Dermis microvascular lymphatic vessel endothelial cell (primary cell): Measurements from ENCODE around the gene MEGF11. TPM values are rescaled to one million over a fixed set of nuclear protein-coding genes. Genes with fewer than 3 reads are reported as not detected.
A peak's percentile ranks its signal among the peaks of the same experiment; 100 is the strongest.

Experiments
- DNase-seq, 2 donors: peaks; one replicate each; pipeline versions ENCODE4 v3.0.0 to v3.0.0-alpha.2; 2010; ENCODE audit warnings: low read depth in 2 of 2
- total RNA-seq: library from RNA; depleted of rRNA; stranded (reverse); fragments of >200 nt; gene quantifications from 2 replicates; pipeline ENCODE4 v1.2.1, GENCODE V29; 2014

MEGF11 gene
- total RNA-seq, 1 donor from 2014 or later, result not detected

- no peak for DNase-seq
Measured at GRCh38 chr15:65920825-65921309, 332.7 kb downstream of the MEGF11 start.

- DNase-seq, result no peak
Measured at GRCh38 chr15:65920121-65920520, 333.4 kb downstream of the MEGF11 start.

- DNase-seq, result no peak
Measured at GRCh38 chr15:65919353-65919752, 334.2 kb downstream of the MEGF11 start.

- no peak for DNase-seq
Measured at GRCh38 chr15:65918945-65919344, 334.6 kb downstream of the MEGF11 start.

- no peak for DNase-seq
Measured at GRCh38 chr15:65918357-65918920, 335.1 kb downstream of the MEGF11 start.

- no peak for DNase-seq
Measured at GRCh38 chr15:65917936-65918335, 335.6 kb downstream of the MEGF11 start.

- DNase-seq, result no peak
Measured at GRCh38 chr15:65917407-65917756, 336.2 kb downstream of the MEGF11 start.

- peak; percentile 27 to 67 for DNase-seq
Measured at GRCh38 chr15:65916664-65917406, 336.7 kb downstream of the MEGF11 start.

- DNase-seq, result no peak
Measured at GRCh38 chr15:65916041-65916663, 337.4 kb downstream of the MEGF11 start.

- DNase-seq, result no peak
Measured at GRCh38 chr15:65914981-65915925, 338.3 kb downstream of the MEGF11 start.

GRCh38 chr15:65914386-65914785 is 339.2 kb downstream of the MEGF11 start:
- DNase-seq, result no peak

GRCh38 chr15:65913631-65914199 is 339.8 kb downstream of the MEGF11 start:
- DNase-seq, result no peak

- no peak for DNase-seq
Measured at GRCh38 chr15:65912235-65912634, 341.3 kb downstream of the MEGF11 start.

GRCh38 chr15:65910341-65910740 is 343.2 kb downstream of the MEGF11 start:
- no peak for DNase-seq

- no peak for DNase-seq
Measured at GRCh38 chr15:65909831-65910230, 343.7 kb downstream of the MEGF11 start.

- no peak for DNase-seq
Measured at GRCh38 chr15:65908876-65909275, 344.7 kb downstream of the MEGF11 start.

- DNase-seq, result no peak
Measured at GRCh38 chr15:65907661-65908060, 345.9 kb downstream of the MEGF11 start.

GRCh38 chr15:65906396-65906795 is 347.2 kb downstream of the MEGF11 start:
- no peak for DNase-seq

- peak in 1 of 2 donors; percentile 25 for DNase-seq
Measured at GRCh38 chr15:65904301-65904700, 349.2 kb downstream of the MEGF11 start.

- peak in 1 of 2 donors; percentile 15 for DNase-seq
Measured at GRCh38 chr15:65903296-65904073, 350.1 kb downstream of the MEGF11 start.
